GM12873 (cell line): Measurements from ENCODE around the gene DCHS1.

ENCODE experiments used
- TF ChIP-seq, protein P1 (sequence below): IDR thresholded peaks from 2 replicates; pipeline ENCODE4 v1.5.1; 2012; ENCODE audit warnings: low read depth, mild to moderate bottlenecking, moderate library complexity, low read length, control low read depth; ENCODE audit not compliant: insufficient read depth; ENCODE audit errors: missing control alignments

The DCHS1 gene

GRCh38 chr11:6571434-6572008 lies 84.1 kb downstream of the DCHS1 start:
- TF ChIP-seq, protein P1, sequence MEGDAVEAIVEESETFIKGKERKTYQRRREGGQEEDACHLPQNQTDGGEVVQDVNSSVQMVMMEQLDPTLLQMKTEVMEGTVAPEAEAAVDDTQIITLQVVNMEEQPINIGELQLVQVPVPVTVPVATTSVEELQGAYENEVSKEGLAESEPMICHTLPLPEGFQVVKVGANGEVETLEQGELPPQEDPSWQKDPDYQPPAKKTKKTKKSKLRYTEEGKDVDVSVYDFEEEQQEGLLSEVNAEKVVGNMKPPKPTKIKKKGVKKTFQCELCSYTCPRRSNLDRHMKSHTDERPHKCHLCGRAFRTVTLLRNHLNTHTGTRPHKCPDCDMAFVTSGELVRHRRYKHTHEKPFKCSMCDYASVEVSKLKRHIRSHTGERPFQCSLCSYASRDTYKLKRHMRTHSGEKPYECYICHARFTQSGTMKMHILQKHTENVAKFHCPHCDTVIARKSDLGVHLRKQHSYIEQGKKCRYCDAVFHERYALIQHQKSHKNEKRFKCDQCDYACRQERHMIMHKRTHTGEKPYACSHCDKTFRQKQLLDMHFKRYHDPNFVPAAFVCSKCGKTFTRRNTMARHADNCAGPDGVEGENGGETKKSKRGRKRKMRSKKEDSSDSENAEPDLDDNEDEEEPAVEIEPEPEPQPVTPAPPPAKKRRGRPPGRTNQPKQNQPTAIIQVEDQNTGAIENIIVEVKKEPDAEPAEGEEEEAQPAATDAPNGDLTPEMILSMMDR = no peak
